GM11168 (cell line): ENCODE measurements around the gene SNAPIN.

Experiments used
- in situ Hi-C: fragments of 300-500 bp; cut with MboI; formaldehyde crosslinking; loops from one replicate; pipeline ENCODE4 v1.12.0; 2022; ENCODE audit warnings: low sequenced_read_pairs; ENCODE audit not compliant: unreplicated experiment

SNAPIN gene

GRCh38 chr1:153658400-153659174 lies at the start of gene SNAPIN:
Gene SNAPIN, plus strand, starts transcription at chr1:153658703. Its CDS starts 41 bp downstream, at chr1:153658744.
- in situ Hi-C loops: no loop called here

DNA sequence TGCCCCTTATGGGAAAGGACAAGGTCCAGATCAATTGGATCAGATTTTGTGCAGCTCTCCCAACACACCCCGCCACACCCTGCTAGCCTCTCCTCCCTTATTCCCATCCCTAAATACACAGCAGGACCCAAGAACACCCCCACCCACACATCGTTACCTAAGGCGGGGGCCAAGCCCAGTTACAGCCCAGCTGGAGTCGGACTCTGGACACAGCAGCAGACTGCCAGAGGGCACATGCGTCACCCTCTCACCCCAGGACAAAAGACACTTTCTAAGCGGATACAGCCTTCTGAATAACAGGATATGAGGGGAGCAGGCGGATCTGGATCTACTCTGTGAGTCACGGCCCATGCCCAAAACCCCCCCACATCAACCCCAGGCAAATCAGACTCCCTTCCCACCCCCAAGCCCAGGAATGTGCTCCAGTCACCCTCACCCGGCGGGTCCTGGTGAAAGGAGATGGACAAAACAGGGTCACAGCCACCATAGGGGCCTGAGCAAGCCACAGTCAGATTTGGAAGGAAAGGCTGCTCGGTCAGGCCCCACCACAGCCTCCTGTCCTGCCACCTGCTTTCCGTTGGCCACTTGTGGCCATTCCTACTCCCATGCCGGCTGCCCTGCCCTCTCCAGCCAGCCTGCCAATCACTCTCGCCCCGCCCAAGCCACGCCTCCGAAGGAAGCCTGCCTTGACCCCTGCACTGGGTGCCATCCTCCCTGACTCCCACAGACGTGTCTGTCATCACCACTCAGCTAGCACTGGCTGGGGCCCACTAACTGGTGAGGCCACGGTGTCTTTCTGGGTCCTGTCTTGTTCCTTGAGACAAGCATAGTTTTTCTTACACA lies 49.5 kb upstream of the SNAPIN start:
- in situ Hi-C loops: no loop called here

- in situ Hi-C loops: no loop called here
These were observed 49.0 kb upstream of the SNAPIN start for GRCh38 chr1:153609585-153609907.

- in situ Hi-C loops: no loop called here
These were observed 48.2 kb upstream of the SNAPIN start for GRCh38 chr1:153610334-153610733.

GRCh38 chr1:153610811-153611301 lies 47.6 kb upstream of the SNAPIN start:
- in situ Hi-C loops: no loop called here

DNA sequence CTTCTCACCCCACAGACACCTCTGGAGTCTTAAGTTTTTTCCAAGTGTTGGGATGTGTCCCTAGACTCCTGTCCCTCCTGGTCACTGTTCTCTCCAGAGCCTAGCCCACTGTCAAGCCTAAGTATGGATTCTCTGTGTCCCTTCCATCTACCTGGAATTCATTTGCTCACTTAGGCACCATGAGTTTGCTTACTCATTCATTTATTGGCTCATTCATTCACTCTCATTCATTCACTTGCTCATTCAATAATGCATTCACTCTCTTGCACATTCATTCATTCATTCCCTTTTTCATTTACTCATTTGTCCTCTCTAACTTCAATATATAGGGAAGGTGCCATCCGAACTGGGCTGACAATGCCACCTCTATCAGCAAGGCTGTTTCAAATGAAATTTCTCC lies 47.1 kb upstream of the SNAPIN start:
- in situ Hi-C loops: no loop called here

GRCh38 chr1:153612111-153612754 lies 46.3 kb upstream of the SNAPIN start:
- in situ Hi-C loops: no loop called here

- in situ Hi-C loops: no loop called here
These were observed 45.7 kb upstream of the SNAPIN start, which contains the start of gene S100A16 for GRCh38 chr1:153612755-153613331. Gene S100A16, minus strand, starts transcription at chr1:153613137. Its CDS starts 4,986 bp downstream, at chr1:153608151.

DNA sequence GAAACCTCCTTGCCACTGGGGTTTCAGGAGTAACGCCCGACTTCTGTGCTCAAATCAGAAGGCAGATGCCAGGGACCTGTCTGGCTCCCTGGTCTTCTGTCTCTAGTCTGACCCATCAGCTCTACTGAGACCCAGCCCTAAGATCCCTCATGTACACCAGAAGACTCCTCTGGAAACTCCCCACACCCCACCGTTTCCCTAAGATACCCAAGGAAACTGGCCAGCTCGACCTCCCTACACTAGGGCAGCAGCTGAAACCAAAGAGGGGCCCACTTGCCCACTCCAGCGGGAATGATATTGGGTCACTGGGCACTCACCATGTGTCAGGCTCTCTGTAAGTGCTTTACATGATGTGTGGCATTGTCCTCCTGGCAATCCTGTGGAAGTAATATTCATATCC lies 45.1 kb upstream of the SNAPIN start:
- in situ Hi-C loops: no loop called here

DNA sequence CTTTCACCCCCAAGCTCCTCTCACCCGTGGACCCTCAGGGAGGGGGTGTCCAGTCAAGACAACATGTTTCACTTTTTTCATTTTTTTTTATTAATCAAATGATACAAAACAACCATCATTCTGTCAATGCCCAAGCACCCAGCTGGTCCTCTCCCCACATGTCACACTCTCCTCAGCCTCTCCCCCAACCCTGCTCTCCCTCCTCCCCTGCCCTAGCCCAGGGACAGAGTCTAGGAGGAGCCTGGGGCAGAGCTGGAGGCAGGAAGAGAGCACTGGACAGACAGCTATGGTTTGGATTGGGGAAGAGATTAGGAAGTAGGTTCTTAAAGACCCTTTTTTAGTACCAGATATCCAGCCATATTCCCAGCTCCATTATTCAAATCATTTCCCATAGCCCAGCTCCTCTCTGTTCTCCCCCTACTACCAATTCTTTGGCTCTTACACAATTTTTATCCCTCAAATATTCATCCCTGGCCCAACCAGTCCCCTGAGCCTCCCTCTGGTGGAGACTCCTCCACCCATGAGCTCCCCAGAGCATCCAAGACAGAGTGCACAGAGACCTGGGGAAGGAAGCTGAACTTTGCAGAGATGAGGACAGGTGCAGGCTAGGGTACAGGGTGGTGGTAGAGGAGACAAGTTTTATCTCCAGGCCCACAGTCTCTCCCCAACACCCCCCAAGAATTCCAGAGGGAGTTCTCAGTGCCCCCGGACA lies 44.2 kb upstream of the SNAPIN start:
- in situ Hi-C loops: no loop called here

DNA sequence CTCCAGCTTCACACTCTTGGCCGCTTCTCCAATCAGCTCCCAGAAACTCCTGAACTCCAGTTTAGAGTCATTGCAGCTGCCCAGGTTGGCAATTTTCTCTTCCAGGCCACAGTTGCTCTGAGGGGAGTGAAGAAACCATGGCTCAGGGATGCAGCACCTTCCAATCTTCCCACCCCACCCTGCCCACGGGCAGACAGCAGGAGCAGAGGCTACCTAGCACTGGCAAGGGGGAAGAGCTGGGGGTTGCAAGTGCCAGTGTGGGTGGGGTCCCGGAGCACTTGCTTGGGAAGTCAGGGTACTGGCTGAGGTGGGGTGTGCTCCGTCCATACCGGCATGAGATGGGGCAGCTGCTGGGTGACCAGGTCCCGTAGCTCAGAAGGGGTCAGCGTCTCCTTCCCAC lies 43.6 kb upstream of the SNAPIN start:
- in situ Hi-C loops: no loop called here

GRCh38 chr1:153615406-153615805 lies 43.1 kb upstream of the SNAPIN start:
- in situ Hi-C loops: no loop called here

- in situ Hi-C loops: no loop called here
These were observed 42.2 kb upstream of the SNAPIN start, which contains the start of gene S100A14 for GRCh38 chr1:153616144-153616916. Gene S100A14, minus strand, starts transcription at chr1:153616325. Its CDS starts 467 bp downstream, at chr1:153615858.

- in situ Hi-C loops: no loop called here
These were observed 41.6 kb upstream of the SNAPIN start for GRCh38 chr1:153616917-153617311.

GRCh38 chr1:153617663-153618062 lies 40.8 kb upstream of the SNAPIN start:
- in situ Hi-C loops: no loop called here

DNA sequence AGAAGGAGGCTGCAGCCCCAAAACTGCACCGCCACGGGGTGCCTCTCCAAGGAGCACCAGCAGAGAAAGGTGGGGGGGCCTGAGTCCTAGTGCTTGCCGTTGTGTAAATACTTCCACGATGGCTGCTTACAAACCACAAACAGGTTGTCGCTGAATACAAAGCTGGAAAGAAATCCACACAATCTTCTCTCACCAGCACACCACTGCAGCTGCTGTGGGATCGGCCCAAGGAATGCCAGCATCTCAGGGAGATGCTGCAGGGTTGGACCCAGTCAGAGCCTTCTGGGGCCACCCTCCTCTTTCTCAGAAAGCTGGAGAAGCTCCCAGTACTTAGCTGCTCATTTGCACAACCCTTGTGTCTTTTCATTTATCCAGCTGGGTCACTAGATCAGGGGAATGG lies 39.3 kb upstream of the SNAPIN start:
- in situ Hi-C loops: no loop called here

DNA sequence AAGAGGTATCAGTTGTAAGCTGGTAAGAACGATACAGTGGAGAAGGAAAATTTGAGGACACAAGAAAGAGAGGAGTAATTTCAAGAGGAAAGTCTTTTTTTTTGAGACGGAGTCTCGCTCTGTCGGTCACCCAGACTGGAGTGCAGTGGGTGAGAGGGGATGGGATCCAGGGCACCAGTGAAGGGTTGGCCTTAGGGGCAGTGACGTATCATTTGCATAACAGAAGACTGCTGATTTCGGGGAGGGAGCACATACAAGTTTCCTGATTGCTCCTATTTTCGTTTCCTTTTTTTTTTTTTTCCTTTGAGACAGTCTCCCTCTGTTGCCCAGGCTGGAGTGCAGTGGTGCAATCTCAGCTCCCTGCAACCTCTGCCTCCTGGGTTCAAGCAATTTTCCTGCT lies 35.4 kb upstream of the SNAPIN start:
- in situ Hi-C loops: loop anchor here (5.0 kb wide), 1 partner anchor 106 kb away; no protein-coding TSS in a partner anchor

GRCh38 chr1:153624965-153625611 lies 33.4 kb upstream of the SNAPIN start:
- in situ Hi-C loops: loop anchor here (5.0 kb wide), 1 partner anchor 108 kb away; no protein-coding TSS in a partner anchor
